Germinal center (tissue), 1 donor: Measurements from ENCODE around the gene IGFBP2.

Experiments
- DNase-seq: peaks from one replicate; pipeline ENCODE4 v3.0.0; 2012; ENCODE audit warnings: mixed read lengths, low spot score

IGFBP2 gene

DNA sequence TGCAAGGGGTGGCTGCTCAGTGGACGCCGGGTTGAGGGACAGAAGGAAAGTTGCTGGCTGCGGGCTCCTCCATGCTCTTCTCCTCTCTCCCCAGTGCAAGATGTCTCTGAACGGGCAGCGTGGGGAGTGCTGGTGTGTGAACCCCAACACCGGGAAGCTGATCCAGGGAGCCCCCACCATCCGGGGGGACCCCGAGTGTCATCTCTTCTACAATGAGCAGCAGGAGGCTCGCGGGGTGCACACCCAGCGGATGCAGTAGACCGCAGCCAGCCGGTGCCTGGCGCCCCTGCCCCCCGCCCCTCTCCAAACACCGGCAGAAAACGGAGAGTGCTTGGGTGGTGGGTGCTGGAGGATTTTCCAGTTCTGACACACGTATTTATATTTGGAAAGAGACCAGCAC lies 30.6 kb downstream of the IGFBP2 start:
- DNase-seq: no peak

DNA sequence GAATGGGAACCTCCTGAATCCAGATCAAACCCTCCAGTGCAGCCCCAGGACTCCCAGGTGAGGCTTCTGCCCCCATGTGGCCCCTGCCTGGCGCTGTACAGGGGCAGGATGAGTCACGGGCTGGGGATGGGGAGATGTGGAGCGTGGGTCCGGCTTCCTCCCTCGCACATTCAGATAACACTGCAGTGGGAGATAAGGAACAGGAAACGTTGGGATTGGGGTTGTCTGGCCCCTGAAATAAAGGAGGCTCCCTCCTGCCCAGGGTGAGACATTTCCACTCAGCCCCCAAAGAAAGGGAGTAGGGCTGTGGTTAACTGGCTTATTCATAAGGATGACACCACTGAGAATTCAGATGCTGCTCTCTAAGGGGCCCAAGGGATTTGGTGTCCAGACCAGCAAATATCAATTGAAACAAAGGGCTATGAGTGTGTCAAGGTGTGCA lies 31.4 kb downstream of the IGFBP2 start:
- DNase-seq: no peak

DNA sequence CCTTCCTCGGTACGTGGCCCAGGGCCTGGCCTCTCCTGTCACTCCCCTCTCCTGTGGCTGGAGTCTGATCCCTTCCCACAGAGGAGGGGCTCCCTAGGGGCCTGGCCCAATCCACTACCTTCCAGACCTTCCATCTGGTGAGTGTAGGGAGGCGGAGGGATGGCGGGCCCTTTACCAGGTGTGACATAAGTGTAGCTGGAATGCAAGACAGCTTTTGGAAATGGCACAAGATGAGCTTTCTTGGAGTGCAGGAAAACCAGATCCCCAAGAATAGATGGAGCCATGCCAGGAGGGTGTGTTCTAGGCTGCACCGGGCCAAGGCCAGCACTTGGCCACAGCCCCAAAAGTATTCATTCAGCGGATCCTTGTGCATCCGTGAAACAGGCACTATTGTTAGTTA lies 32.0 kb downstream of the IGFBP2 start:
- DNase-seq: no peak

DNA sequence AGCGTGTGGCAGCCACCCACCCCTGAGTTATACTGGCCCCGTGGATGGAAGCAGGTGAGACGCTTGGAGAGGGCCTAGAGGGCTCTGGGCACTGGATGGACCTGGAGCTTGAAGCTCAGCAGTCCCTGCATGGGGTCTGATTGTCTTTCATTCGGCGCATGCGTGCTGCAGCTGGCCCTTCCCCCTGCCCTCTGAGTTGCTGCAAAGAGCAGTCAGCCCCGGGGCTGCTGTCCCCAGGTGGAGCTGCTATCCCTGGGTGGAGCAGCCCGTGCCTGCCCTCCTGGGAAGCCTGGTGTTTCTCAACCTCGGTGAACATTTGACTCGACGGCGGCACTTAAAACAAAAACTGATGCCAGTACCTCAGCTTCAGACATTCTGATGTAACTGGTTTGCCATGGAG lies 32.5 kb downstream of the IGFBP2 start:
- no peak for DNase-seq

GRCh38 chr2:216666461-216667233 lies 33.4 kb downstream of the IGFBP2 start:
- DNase-seq: peak; percentile 62

DNA sequence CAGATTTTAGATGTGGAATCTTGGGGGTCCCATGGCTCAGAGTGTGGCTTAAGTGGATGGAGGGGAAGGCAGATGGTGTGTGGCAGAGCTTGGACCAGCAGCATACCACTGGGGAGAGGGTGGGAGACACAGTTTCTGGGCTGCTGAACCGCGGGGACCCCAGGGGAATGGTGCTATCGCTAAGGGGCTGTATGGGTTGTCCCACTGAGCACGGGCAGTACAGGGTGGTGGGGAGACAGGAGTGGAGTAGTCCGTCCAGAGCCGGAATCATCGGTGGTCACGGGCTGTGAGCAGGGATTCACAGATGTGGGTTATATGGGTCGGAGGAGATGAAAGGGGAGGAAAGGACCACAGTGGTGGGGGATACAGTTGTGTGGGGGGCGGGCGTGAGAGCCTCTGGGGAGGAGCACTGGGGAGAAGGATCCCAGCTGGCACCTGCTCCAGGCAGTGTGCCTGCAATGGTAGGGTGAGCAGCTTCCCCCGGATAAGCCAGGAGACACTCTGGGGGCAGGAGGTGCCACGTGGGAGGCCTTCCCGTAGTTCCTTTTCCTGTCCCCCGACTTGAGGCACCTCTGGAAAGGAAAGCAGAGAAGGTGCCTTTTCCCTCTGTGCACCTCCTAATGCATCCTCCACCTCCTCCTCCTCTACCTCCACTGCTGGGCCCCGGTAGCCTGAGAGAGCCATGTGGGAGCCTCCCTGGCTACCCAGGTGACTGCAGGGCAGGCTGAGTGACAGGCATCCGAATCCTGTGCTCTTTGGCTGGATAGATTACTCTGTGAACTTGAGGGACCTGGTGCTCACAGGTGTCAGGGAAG lies 37.3 kb downstream of the IGFBP2 start:
- no peak for DNase-seq

DNA sequence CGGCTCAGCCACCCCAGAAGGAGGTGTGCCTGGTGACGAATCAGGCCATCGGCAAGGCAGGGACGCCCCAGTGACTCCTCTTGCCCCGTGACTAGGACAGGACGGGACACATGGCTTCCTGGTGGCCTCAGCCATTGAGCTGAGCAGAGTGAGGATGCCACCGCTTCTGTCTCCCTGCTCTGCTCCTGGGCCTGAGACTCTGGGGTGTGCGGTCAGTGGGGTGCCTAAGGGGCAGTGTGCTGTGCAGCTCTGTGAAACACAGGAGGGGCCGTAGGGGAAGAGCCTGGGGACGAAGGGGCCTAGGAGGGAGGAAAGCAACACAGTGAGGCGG lies 37.8 kb downstream of the IGFBP2 start:
- DNase-seq: no peak

DNA sequence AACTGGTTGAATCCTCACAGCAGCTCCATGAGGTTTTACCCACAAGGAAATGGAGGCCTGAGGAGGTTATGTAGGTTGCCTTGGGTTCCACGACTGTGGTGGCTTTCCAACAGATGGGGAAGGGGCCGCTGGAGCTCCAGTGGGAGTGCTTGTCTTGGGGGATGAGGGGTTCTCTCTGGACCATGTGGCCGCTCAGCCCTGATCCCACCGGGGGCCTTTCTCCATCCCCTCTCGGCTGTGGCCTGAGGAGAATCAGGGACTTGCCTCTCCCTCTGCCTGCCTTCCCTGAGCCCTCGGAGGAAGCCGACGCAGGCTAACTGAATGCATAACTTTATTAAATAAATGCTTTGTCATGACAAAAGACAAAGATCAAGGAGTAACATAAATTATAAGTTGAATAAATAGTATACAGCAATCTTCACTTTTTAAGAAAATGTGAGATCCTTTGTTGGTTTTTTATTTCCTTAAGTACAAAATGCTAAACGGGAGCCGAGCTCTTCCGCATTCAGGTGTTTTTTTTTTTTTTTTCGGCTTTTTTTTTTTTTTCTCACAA lies 38.6 kb downstream of the IGFBP2 start:
- DNase-seq: no peak

GRCh38 chr2:216672466-216672865 lies 39.2 kb downstream of the IGFBP2 start:
- no peak for DNase-seq

DNA sequence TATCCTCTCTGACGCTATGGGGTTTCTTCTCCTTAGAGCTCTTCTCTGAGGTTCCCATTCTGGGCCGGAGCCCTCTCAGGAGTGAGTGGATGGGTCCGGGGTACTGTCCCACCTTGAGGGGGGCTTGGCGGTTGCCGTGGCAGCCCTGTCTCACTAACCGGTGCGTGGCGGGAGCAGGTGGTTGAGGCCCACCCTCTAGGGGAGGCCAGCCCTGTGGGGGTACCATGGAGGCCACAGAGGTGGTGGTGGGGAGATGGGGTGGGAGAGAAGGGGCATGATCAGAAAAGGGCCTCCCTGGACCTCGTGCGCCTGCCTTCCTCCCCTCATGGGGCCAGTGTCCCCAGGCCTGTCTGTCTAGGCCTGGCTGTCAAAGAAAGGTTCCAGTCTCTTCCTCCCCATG lies 39.8 kb downstream of the IGFBP2 start:
- DNase-seq: no peak

- DNase-seq: no peak
Observed at GRCh38 chr2:216673609-216674008, 40.4 kb downstream of the IGFBP2 start.

- no peak for DNase-seq
Observed at GRCh38 chr2:216674376-216674775, 41.2 kb downstream of the IGFBP2 start.

DNA sequence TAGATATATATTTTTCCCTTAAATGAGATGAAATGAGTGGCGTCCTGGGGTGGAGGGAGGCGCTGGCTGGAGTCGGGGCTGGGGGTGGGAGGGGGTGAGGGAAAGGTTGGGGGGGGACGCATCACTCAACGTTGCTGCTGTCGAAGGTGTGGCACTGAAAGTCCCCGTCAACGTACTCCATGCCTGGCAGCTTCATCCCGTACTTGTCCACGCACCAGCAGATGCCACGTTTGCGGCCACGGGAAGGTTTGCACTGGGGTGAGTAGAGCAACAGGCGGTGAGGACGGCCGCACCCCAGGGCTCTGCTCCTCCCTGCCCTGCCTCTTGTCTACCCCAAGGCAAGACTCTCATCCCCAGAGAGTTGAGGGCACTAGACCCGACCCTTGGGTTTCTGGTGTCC lies 43.4 kb downstream of the IGFBP2 start:
- DNase-seq: no peak

- DNase-seq: no peak
Observed at GRCh38 chr2:216677439-216678097, 44.3 kb downstream of the IGFBP2 start.

DNA sequence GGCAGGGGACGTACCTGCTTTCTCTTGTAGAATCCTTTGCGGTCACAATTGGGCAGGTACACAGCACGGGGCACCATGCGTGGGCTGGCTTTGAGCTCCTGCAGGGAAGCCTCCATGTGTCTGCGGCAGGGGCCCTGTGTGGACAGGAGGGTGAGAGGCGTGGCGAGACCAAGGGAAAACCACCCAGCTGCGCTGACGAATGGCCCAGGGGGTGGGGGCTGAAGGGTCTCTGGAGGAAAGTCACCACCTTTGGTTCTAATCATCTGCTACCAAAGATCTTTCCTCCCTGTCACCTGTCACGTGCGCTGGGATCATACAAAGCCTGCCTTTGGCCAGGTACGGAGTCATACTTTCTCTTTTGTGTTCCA lies 44.9 kb downstream of the IGFBP2 start:
- DNase-seq: no peak

DNA sequence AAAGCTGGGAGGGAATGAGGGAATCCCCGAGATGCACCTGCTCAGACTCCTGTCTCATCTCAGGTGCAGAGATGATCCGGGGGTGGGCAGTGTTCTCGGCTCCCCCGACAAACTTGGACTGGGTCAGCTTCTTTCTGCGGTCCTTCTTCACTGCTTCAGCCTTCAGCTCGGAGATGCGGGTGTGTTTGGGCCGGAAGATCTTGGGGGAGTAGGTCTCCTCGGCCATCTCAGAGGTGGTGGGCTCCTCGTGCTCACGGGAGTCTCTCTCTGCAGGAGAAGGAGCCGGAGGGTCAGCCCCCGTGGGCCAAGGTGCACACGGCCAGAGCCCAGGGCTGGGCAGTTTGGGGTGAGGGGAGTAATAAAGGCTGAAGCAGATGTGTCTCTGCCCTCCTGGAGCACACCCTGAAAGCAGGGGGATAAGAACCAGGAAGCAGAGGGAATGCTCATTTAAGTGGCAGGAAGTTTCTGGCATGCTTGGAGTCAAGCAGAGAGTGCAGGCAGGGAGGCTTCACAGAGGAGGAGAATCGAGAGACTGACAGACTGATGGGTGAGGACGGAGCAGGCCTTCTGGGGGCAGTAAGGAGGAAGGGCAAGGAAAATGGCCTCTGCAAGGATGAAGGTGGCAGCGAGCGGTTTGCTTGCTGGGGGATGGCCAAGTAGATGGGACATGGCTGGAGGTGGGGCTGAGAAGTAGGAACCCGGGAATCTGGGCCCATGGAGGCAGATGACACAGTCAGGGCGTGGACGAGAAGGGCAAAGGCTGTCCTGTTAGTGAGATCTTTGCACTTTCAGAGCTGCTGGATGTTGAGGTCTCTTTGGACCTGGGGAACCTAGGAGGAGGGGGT lies 45.8 kb downstream of the IGFBP2 start:
- DNase-seq: no peak

DNA sequence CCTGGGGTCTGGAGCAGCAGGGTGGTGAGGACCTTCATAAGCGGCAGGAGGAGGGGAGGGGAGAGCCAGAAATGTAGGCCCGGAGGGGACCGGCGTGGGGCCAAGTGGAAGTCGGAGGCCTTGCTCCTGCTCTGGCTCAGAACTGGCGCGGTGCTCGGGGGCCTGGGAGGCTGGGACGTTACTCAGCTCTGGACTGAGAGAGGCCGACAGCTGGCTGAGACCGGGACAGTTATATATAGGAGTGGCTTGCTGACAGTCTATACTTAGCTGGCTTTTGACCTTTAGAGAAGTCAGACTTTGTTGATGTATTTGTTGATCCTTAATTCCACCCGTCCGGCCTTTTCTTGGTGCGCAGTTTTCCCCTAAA lies 46.4 kb downstream of the IGFBP2 start:
- DNase-seq: no peak

DNA sequence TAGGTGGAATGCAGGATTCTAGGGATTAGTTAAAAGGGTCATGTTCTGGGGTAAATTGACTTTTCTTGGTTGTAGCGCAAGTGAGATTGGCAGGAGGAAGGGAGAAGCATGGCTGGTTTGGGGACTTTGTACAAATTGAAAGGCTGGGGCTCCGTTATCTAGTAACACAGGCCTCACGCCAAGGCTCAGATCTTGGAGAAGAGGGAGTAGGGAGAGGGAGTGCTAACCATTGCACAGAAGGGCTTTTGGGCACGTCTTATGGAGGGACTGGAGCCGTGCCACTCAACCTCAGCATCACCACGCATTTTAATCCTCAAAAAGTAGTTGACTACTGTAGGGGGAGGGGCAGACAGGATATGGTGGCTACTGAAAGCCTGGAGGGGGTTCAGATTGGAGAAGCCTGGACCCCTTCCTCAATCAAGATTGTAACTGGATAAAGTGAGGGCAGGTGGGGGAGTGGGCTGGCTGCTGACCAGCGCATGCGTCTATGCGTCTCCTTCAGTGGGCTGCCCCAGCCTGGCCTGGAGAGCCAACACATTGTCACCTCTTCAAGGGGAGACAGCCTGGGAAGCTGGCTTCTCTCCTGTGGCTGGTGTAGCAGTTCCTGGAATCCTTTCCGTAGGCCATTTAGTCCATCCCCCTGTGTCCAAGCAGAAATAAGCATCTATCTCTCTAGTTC lies 47.9 kb downstream of the IGFBP2 start:
- DNase-seq: no peak

DNA sequence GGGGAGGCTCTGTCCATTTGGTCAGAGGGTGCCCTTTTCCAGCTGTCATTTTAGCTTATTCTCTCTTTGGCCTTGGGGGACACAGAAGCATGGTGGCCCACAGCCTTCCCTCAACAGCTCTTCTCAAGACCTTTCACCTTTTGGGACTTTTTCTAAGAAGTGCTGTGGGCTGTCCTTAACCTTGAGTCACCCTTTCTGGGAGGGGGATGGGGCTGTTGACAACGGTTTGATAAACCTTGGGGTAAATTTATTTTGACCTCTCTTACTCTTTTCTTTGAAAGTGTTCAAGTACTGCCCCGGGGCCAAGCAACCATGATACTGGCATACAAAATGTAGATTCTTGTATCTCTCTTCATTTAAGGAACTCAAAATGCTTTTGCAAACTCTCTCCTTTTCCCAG lies 48.5 kb downstream of the IGFBP2 start:
- DNase-seq: no peak

DNA sequence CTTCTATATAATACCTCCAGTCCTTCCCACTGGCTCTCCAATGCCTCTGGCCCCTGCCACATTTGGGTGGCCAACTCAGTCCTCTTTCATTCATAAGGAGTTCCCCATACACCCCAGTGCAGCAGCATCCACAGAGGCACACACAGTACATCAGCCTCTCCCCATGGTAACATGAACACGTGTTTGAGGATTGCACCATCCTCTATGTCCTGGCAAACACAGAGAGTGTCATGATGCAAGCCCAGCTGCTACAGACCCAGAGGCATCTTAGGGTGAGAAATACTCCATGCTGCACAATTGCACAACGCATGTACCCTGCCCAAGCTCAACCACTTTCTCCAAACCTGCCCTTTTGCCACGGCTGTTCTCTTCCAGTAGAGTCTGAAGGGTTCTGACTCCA lies 50.6 kb downstream of the IGFBP2 start:
- DNase-seq: no peak

DNA sequence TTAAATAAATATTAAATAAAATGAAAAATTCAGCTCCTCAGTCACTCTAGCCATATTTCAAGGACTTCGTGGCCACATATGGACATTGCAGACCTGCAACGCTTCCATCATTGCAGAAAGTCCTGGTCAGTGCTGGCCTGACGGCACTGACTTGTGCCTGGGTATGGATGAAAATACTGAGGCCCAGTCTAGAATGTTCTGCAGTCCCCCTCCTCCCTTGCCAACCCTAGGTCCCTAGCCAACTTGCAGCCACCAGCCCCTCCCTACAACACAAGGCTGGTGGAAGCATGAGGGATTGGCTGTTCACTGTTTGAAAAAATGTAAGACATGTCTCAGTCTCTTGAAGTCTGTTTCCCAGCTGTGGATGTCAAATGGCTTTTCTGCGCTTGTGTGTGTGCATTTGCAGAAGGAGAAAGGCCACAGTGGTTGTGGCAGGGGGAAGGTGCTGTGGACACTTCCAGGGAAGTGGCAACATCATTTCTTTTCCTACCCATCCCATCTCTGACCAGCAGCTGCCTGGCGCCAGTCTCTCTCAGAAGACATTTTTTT lies 52.2 kb downstream of the IGFBP2 start:
- DNase-seq: no peak
